HG02623 (cell line): ENCODE measurements around the gene KRTAP19-8.

Source experiments
- ATAC-seq: cut with Tn5 transposase; IDR thresholded peaks from one replicate; pipeline ENCODE4 v1.9.1; 2021; ENCODE audit warnings: moderate library complexity; ENCODE audit not compliant: unreplicated experiment

The KRTAP19-8 gene

DNA sequence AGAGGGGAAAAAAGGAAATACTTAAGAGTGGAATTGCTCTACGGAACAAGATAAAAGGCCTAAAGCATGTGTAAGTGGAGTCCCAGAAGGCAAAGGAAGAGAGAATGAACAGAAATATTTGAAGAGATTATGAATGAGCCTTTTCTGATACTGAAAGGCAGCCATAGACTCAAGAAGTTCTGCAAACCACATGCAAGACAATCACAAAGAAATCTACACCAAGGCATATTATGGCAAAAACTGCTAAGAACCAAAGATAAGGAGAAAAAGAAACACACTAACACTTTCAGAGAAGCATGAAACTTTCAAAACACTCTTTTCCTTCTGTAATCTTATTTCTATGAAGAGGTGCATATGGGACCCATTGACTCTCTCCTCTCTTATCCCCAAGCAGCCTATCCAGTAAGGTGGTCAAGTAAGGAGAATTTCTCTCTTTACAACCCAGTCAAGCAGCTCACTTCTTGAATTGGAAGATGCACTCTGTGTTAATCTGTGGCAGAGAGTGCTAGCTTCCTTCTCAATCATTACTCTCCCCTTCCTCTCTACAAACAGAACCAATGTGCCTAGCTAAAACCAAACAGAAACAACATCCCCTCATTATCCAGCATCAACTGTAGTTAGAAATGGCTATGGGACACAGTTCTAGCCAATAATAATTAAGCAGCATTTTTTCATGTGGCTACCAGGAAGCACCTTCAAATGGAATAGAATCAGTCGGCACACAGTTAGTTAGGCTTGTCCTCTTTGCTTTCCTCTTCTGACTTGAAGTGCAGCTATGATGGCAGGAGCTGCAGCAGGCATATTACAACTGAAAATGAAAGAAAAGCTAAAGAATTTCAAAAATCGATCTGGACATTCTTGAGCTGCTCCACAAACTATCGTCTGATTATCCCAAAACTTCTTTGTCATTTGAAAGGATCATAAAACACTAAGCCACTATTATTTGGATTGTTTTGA is 25.9 kb downstream of the KRTAP19-8 start:
- no peak for ATAC-seq

DNA sequence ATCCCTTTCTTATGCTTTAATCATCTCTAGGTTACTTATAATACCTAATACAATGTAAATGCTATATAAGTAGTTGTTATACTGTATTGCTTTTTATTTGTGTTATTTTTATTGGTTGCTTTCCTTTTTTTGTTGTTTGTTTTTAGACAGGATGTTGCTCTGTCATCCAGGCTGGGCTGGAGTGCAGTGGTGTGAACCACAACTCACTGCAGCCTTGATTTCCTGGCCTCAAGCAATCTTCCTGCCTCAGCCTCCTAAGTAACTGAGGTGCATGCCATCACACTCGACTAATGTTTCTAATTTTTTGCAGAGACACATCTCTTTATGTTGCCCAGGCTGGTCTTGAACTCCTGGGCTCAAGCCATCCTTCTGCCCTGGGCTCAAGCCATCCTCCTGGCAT is 26.9 kb downstream of the KRTAP19-8 start:
- no peak for ATAC-seq

DNA sequence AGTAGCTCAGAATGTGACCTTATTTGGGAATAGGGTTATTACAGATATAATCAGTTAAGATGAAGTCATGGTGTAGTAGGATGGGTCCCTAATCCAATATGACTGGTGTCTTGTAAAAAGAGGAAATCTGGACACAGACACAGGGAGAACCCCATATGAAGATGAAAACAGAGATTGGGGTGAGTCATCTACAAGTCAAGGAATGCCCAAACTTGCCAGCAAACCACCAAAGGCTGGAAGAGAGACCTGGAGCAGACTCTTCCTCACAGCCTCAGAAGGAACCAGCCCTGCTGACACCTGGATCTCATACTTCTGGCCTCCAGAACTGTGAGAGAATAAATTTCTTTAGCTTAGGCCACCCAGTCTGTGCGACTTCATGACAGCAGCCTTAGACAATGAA is 29.9 kb downstream of the KRTAP19-8 start:
- ATAC-seq, result no peak

DNA sequence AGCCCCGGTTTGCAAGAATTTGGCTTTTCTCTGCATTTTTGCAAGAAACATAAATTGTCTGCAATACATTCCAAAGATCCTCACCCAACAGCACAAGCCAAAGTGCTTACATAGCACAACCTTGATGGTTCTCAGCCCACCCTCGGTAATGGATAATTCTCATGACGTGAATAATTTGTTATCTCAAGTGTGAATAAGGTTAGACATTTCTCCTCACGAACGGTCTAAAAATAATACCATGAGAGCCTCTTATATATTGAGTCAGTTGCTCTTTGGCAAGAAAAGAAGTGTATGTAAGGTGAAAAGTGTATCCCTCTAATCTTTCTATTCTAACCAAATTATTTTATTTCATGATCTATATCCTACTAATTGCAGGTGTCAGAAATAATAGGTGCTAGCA is 33.3 kb downstream of the KRTAP19-8 start:
- ATAC-seq, result no peak

DNA sequence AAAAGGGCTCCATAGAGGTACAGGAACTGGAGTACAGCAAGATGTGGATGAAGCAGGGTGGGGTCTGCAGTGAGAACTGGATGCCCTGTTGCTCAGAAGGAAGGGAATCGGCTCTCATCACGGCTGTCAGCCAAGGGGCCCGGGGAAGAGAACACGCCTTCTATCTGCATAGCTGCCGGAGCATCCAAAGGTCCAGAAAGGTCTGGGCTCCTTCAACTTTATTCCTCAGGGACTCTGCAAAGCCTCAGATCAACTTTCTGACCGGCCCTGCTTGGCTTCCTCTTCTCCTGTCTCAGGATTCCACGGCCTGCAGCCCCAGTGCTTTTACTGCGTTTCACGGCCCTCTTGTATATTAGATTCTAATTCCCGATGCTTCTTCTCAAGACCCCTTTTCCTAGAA is 34.8 kb downstream of the KRTAP19-8 start:
- ATAC-seq, result no peak

DNA sequence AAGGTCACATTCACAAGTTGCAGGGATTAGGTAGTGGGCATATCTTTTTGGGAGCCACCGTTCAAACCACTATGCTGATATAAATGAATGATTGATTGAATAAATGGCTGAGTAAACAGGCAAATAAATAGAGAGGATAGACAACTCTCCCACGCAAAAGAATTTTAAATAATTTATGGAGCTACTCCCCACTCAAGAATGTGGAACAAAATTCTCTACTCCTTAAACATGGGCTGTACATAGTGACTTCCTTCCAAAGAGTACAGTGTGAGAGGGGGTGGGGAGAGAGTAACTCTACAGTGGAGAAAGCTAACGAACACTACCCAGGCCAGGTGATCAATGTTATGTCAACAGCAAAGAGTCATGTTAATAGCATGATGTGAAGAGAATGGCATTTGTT is 40.7 kb downstream of the KRTAP19-8 start:
- ATAC-seq, result no peak

DNA sequence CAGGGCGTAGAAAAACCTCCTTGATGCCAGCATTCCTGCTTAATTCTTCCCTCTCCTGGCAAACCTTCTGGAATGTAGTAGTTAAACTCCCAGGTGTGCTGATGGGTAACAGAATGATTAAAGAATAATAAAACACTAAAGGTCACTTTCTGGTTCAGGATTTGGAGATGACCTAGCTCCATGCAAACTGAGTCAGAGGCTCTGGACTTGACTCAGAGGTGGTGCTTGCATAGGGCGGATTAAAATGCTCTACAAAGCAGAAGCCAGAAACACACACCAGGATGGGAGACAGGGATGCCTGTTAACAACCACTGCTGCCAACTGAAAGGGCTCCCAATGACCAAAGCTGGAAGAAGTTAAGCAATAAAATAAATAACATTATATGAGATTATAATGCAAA is 41.5 kb downstream of the KRTAP19-8 start:
- no peak for ATAC-seq

DNA sequence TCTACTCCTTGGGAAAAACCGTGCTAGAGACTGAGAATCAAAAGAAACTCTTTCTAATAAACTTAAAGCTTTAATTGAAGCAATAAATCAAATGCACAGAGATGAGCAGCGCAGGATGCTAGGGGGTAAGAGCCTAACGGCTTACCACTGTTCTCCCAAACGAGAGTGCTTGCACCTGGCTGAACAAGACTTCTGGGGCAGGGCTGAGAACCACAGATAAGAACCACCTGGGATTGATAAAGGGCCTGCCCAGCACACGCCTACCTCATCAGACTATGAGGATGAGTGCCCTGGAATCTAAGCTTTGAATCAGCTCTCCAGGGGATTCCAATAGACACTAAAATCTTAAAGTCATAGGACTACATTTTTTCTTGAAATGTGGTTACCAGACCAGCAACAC is 43.3 kb downstream of the KRTAP19-8 start:
- ATAC-seq, result no peak

DNA sequence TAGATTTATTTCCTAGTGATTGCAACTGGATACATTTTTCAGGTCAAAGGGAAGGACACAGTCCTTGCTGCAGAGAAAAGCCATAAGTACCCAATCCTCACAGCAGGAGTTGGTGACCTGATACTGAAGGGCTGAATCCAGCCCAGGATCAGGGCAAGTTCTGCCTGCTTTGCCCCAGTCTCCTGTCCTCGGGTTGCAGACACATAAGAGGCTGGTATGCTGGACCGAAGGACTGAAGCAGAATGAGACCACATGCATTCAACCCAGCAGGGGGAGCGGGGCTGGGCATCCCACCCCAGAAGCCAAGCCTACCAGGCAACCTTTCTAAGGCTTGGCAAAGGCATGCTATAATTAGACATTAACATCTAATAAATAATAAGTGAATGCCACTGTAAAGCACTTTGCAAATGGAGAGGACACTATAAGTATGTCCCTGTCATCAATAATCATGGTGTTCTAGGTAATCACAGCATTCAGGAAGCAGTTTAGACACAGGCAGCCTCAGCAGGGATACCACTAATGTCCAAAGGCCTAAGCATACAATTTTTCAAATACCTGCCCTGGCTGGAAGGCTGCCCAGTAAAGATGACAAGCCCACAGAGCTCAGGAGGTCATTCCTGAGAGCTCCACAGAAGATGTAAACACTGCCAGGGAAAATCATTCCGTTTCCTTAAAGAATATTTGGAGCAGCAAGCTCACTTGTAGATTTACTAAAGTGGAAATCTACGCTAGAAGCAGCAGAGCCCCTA is 47.6 kb downstream of the KRTAP19-8 start:
- ATAC-seq, result no peak

DNA sequence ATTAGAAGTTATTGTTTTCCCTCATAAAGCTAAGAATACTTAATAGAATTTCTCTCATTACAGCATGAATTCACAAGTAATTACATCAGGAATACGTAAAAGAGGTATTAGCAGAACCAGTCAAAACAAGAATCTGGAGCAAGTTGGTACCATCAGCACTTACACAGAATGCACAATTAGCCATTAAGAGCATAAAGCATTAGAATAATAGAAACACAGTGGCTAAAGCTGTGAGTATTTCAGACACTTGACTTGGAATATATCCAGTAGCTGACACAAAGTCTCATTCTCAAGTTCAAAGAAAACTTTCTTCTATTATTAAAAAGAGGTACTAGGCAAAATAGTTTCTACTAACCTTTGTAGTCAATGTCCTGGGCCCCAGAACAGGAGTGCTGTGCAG is 49.6 kb downstream of the KRTAP19-8 start:
- ATAC-seq, result no peak
